Right lobe of liver (tissue), 6 donors: ENCODE results near the gene BACH2. TPM values are rescaled to one million over a fixed set of nuclear protein-coding genes. Genes with fewer than 3 reads are reported as not detected.

Experiments
- ATAC-seq, 4 donors: fragments of 200-7000 bp; cut with Tn5 transposase; one replicate each; pipeline ENCODE4 v1.9.1; 2020; ENCODE audit warnings: mild to moderate bottlenecking in 4 of 4, moderate library complexity in 4 of 4
- DNase-seq, 3 donors: peaks; one replicate each; pipeline ENCODE4 v3.0.0-alpha.2; 2020
- H3K27ac ChIP-seq, 3 donors: fragments of 200-600 bp; one replicate each; pipeline ENCODE4 v1.8.0; 2022
- H3K27me3 ChIP-seq, 2 donors: fragments of 200-600 bp; one replicate each; pipeline ENCODE4 v1.8.0; 2022
- H3K36me3 ChIP-seq, 4 donors: fragments of 200-600 bp; sonication (generic) in 1 of 4; one replicate each; pipeline versions ENCODE4 v1.5.1 to v1.8.0; 2017 to 2022; ENCODE audit warnings: control low read depth in 1 of 4
- H3K4me1 ChIP-seq, 4 donors: fragments of 200-600 bp; sonication (generic) in 1 of 4; one replicate each; pipeline versions ENCODE4 v1.5.1 to v1.8.0; 2017 to 2022; ENCODE audit warnings: control low read depth in 1 of 4
- H3K4me3 ChIP-seq, 3 donors: fragments of 200-600 bp; one replicate each; pipeline ENCODE4 v1.8.0; 2022
- H3K9me3 ChIP-seq, 4 donors: fragments of 200-600 bp; sonication (generic) in 1 of 4; one replicate each; pipeline versions ENCODE4 v1.5.1 to v1.8.0; 2017 to 2022; ENCODE audit warnings: control low read depth in 1 of 4
- POLR2A ChIP-seq: fragments of 450-650 bp; IDR thresholded peaks from one replicate; pipeline ENCODE4 v1.6.1; 2017; ENCODE audit warnings: antibody characterized with exemption, mild to moderate bottlenecking
- whole genome bisulfite sequencing: methylation state at CpG from one replicate; pipeline ENCODE4 v1.1.6; 2018; ENCODE audit warnings: low coverage, low lambda C conversion rate; ENCODE audit not compliant: insufficient coverage; ENCODE audit errors: missing lambda C conversion rate; 5-methylcytosine and 5-hydroxymethylcytosine counted together
- intact Hi-C, 2 donors: fragments of 100-400 bp; cut with DNase I; formaldehyde crosslinking; loops; one replicate each; pipeline versions ENCODE4 v1.11.2 to v1.14.1; 2022
- total RNA-seq, 6 experiments: library from RNA; depleted of rRNA in 2 of 6; stranded (reverse); fragments of >200 nt in 2 of 6; fragmentation: NEBNext Ultra II Directional in 3 of 6; extraction: Animal tissue kit (Norgen Biotek cat#: 25700) in 3 of 6; gene quantifications; one replicate each; pipeline versions ENCODE4 v1.1.0 to v1.2.4, GENCODE V29; 2016 to 2023
- TF ChIP-seq, protein P1 (sequence below), 4 donors: fragments of 200-600 bp in 3 of 4; fragments of 450-650 bp in 1 of 4; IDR thresholded peaks; one replicate each; pipeline versions ENCODE4 v1.5.1 to v1.8.0; 2016 to 2022; ENCODE audit warnings: antibody characterized with exemption in 4 of 4, mild to moderate bottlenecking in 2 of 4
- donor health status: DM: no; HTN: yes; CAD: no.
- donor health status: DM: no; HTN: no; CAD: no.
- donor health status: DM: no; HTN: no; CAD: no.
- donor health status: DM: no; HTN: yes; CAD: no.
- donor health status: DM: no; HTN: yes; CAD: no.

Gene BACH2
- total RNA-seq, 6 experiments from 2014 or later = 2.6 to 12.6 (median 3.1) TPM

DNA sequence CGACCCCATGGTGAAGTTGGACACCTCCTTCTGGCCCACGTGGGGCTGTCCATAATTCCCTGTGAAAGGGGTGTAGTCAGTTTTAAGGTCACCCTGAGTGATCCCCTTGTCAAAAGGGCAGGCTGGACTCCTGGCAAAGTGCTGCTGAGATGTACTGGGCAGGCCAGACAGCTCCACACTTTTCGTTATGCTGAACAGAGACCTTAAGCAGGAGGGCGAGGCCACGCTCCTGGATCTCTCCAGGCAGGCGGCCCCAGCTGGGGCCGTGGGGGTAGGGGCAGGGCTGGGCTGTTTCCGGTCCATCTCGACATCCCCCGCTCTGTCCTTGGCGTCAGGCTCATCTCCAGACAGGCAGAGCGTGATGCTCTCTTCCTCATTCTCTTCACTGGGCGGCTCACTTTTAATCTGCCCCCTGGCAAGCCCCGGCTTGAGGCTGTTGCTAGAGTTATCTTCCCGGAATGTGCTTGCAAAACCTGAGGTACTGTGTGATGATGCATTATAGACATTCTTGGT, 345.7 kb downstream of the BACH2 start:
- DNase-seq (no peak), ATAC-seq (no peak)
- no peaks in the 10 kb centered on the region for H3K27me3 ChIP-seq
- 77% methylated on average over 5 of the region's 15 CpGs for WGBS
- no peaks in the 10 kb centered on the region for H3K36me3 ChIP-seq
- peaks cover 0 to 6% (median 2%) of the 10 kb centered on the region in 4 donors for H3K4me1 ChIP-seq
- no peak for TF ChIP-seq POLR2A
- TF ChIP-seq, protein P1, sequence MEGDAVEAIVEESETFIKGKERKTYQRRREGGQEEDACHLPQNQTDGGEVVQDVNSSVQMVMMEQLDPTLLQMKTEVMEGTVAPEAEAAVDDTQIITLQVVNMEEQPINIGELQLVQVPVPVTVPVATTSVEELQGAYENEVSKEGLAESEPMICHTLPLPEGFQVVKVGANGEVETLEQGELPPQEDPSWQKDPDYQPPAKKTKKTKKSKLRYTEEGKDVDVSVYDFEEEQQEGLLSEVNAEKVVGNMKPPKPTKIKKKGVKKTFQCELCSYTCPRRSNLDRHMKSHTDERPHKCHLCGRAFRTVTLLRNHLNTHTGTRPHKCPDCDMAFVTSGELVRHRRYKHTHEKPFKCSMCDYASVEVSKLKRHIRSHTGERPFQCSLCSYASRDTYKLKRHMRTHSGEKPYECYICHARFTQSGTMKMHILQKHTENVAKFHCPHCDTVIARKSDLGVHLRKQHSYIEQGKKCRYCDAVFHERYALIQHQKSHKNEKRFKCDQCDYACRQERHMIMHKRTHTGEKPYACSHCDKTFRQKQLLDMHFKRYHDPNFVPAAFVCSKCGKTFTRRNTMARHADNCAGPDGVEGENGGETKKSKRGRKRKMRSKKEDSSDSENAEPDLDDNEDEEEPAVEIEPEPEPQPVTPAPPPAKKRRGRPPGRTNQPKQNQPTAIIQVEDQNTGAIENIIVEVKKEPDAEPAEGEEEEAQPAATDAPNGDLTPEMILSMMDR (IDR thresholded peaks at IDR 0.05) = no peak
- no peak overlapping the region for H3K27ac ChIP-seq
- H3K9me3 ChIP-seq = no peaks in the 10 kb centered on the region
- no peak overlapping the region for H3K4me3 ChIP-seq
- intact Hi-C loops = no loop called here

DNA sequence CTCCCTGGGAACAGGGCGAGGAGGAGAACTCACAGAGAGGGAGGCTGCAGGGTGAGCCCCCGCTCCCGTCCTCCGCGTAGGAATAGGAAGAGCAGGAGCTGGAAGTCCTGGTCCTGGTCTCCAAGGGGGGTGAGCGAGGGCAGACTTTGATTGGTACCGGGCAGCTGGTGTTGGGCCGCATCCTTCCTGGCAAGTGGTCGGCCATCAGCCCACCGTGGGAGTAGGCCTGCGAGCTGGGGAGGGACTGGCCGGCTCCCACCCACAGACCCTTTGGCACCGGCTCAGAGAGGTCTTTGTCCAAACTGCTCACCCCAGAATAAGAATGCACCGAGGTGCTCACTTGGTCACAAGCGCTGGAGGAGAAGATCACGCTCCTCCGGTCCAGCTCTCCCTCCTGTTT, 346.2 kb downstream of the BACH2 start:
- no peak overlapping the region for H3K27ac ChIP-seq
- H3K4me3 ChIP-seq = no peak overlapping the region
- ATAC-seq (no peak), DNase-seq (no peak)
- no peaks in the 10 kb centered on the region for H3K27me3 ChIP-seq
- 100% methylated on average over 1 of the region's 17 CpGs for WGBS
- no peaks in the 10 kb centered on the region for H3K9me3 ChIP-seq
- H3K36me3 ChIP-seq = no peaks in the 10 kb centered on the region
- TF ChIP-seq POLR2A = no peak
- TF ChIP-seq, protein P1 (IDR thresholded peaks at IDR 0.05) = no peak
- H3K4me1 ChIP-seq = peaks cover 0 to 6% (median 0%) of the 10 kb centered on the region in 4 donors
- intact Hi-C loops = no loop called here

DNA sequence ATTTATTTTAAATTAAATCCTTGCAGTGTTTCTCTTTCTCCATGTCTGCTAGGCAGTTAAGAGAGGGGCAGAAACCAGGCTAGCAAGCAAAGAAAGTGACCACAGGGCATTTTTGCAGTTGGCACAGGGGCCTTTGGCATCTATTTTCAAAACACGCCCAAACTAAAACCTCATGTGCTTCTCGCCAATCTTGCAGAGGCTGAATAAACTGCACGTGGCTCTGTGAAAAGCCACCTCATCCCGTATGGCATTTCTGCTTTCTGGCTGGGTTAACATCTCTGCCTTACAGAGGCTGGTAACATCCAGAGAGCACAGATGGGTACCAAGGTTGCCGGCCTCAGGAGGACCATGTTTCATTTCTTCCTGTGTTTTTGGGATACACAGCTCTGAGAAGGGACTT, 347.8 kb downstream of the BACH2 start:
- 88% methylated on average over 4 of the region's 5 CpGs for WGBS
- Histone ChIP-seq H3K27me3 (no peaks in the 10 kb centered on the region), H3K36me3 (no peaks in the 10 kb centered on the region), H3K27ac (no peak overlapping the region), H3K4me3 (no peak overlapping the region), H3K9me3 (no peaks in the 10 kb centered on the region), H3K4me1 (peaks cover 0 to 6% (median 0%) of the 10 kb centered on the region in 4 donors)
- intact Hi-C loops = no loop called here
- TF ChIP-seq, protein P1 (IDR thresholded peaks at IDR 0.05) = no peak
- TF ChIP-seq POLR2A = no peak
- DNase-seq (no peak), ATAC-seq (no peak)

DNA sequence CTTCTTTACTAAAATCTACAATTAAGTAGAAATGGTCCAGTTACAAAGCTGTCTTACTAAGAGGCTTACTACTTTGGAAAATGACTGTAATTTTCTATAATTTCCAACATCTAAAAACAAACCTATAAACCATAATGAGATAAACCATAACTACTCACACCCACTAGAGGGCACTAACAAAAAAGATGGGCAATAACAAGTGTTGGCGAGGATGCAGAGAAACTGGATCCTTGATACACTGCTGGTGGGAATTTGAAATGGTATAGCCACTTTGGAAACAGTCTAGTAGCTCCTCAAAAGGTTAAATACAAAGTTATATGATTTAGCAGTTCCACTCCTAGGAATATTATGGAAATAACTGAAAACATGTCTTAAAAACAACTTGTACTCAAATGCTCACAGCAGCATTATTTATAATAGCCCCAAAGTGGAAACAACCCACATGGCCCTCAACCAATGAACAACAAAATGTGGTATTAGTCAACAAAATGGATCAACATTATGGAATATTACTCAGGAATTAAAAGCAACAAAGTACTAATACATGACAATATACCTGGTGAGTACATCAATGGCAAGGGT, 351.7 kb downstream of the BACH2 start:
- peaks cover 0 to 28% (median 10%) of the 10 kb centered on the region in 4 donors for H3K4me1 ChIP-seq
- intact Hi-C loops = no loop called here
- H3K36me3 ChIP-seq = no peaks in the 10 kb centered on the region
- H3K27ac ChIP-seq = no peak overlapping the region
- no peak overlapping the region for H3K4me3 ChIP-seq
- DNase-seq = no peak
- WGBS = 88% methylated on average over 1 of the region's 1 CpG
- TF ChIP-seq POLR2A = no peak
- TF ChIP-seq, protein P1 (IDR thresholded peaks at IDR 0.05) = peak; percentile 34 to 53 (median 48)
- no peaks in the 10 kb centered on the region for H3K9me3 ChIP-seq
- no peak for ATAC-seq
- H3K27me3 ChIP-seq = no peaks in the 10 kb centered on the region
